GM12892 (cell line): ENCODE data around the gene GRID1.

Source experiments
- POLR2AphosphoS5 ChIP-seq: IDR thresholded peaks from 2 replicates; pipeline ENCODE4 v1.6.1; 2011; ENCODE audit warnings: low read depth, low read length, control low read depth
- TAF1 ChIP-seq: IDR thresholded peaks from 2 replicates; pipeline ENCODE4 v1.6.1; 2011; ENCODE audit warnings: low read depth, mild to moderate bottlenecking, control low read depth, low read length, borderline replicate concordance

GRCh38 chr10:86085136-86085535 is 281.5 kb downstream of the GRID1 start:
- TF ChIP-seq POLR2AphosphoS5 = no peak
- TF ChIP-seq TAF1 = no peak
